ENCODE data around the gene P4HA2.

P4HA2 gene

DNA sequence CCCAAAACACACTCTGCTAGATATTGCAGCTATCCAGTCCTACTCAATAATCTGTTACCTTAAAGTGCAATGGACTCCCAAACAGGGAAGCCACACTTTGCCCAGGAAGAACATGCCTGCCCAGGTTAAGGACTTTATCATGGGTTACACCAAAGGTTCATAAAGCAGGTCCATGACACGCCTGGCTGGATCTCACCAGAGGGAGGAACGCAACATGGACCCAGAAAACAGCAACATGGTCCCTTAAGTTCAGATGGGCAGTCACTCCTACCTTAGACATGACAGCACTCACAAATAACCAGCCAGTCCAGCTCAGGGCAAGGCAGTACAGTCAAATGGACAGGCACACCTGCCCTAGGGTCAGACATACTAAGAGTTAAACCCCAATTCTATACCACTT, 3.8 kb downstream of the P4HA2 start:
- in situ Hi-C loops (cut with HindIII; ENCODE audit: low pct_unique_long_range_greater_than_20kb, low sequenced_read_pairs), result no loop called here
- DNase-seq (ENCODE audit: low read depth in 1 of 2, low spot score in 1 of 2), result no peak
- TF ChIP-seq JUND (IDR thresholded peaks at IDR 0.05; ENCODE audit: low read depth), result no peak

DNA sequence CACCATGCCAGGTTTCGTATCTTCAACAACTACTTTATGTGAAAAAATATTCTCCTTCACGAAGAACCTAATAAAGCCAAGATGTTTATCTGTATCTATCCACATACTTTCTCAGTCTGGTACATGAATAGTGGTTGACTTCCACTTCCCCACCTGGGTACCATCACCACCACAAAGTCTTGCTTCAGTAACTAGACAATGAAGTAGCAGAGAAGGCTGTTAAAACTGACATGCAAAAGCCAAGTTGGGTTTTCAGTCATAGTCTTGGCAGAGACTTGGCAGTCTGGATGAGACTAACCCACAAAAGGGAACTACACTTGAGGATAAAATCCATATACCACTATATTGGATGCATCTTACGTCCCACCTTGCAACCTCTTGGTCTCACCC, 5.0 kb downstream of the P4HA2 start:
- DNase-seq (ENCODE audit: low read depth in 1 of 2, low spot score in 1 of 2), result no peak
- no peak for TF ChIP-seq JUND (IDR thresholded peaks at IDR 0.05; ENCODE audit: low read depth)
- in situ Hi-C loops (cut with HindIII; ENCODE audit: low pct_unique_long_range_greater_than_20kb, low sequenced_read_pairs), result no loop called here

DNA sequence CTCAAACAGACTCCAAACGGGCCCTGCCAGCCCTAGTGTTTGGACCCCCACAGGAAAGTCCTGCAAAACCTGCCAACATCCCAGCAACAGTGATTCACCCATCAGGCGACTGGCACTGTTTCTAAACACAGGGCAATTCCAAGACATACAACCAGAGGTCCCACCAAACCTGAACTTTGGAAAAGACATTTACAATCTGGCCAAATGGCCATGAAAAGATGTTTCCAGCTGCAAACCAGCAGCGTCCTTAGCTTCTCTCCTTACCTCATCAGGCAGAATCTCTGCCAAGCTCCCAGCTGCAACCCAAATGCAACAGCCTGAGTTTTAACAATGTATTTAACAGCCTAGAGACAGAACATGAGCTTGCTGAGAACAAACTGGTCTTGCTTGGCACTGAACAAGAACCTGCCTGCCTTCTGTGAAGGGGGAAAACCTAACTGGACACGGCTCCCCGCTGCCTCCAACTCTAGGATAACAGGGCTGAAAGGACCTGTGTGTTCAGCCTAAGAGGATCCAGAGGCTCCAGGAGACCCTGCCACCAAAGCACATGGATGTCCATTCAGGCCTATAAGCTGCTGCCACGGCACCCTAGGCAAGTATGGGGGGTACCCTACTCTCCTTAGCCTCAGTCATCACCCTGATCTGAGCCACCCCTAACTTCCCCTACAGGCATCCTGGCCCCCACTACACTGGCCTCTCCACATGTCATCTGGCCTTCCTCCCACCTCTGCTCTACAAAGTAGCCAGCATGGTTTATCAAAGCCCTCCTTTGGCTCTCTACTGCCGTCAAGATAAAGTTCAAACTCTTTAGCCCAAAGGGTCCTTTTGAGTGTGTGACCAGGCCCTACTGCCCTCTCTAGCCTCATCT, 5.6 kb downstream of the P4HA2 start:
- in situ Hi-C loops (cut with HindIII; ENCODE audit: low pct_unique_long_range_greater_than_20kb, low sequenced_read_pairs), result no loop called here
- no peak for TF ChIP-seq JUND (IDR thresholded peaks at IDR 0.05; ENCODE audit: low read depth)
- DNase-seq (ENCODE audit: low read depth in 1 of 2, low spot score in 1 of 2), result no peak

DNA sequence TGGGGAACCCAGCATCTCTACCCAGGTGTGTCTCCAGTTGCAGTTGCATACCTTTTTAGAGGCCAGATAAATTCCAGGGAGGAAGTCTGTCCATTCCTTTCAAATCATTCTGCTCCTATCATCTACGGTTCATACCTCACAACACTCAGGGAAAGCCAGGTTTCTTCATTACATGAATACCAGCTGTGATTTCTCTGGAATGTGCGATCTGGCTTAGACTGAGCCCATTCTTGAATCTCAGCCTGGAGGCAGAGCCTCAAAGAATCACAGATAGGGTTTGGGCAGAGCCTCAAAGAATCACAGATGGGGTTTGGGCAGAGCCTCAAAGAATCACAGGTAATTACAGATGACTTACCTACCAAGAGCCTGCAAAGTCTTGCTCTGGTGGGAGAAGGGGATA, 7.2 kb downstream of the P4HA2 start:
- TF ChIP-seq JUND (IDR thresholded peaks at IDR 0.05; ENCODE audit: low read depth), result no peak
- in situ Hi-C loops (cut with HindIII; ENCODE audit: low pct_unique_long_range_greater_than_20kb, low sequenced_read_pairs), result no loop called here
- no peak for DNase-seq (ENCODE audit: low read depth in 1 of 2, low spot score in 1 of 2)

DNA sequence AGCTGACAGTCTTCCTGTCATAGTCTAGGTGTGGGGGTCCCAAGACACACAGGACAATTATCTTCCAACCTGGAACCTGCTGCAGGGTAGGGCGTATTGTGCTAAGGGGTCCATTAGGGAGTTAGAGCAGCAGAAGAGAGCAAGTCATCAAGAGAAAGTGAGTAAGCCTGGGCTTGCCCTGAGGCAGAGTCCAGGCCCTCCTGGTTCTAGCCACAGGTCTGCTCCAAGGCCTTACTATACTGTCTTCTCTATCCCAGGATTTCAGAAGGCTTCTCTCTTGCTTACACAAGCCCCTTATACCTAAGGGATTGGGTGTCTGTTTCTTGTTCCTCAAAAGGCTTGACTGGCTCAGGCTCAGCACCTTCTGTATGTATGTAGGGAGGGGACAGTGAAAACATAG, 7.7 kb downstream of the P4HA2 start:
- TF ChIP-seq JUND (IDR thresholded peaks at IDR 0.05; ENCODE audit: low read depth), result no peak
- in situ Hi-C loops (cut with HindIII; ENCODE audit: low pct_unique_long_range_greater_than_20kb, low sequenced_read_pairs), result no loop called here
- DNase-seq (ENCODE audit: low read depth in 1 of 2, low spot score in 1 of 2), result no peak

DNA sequence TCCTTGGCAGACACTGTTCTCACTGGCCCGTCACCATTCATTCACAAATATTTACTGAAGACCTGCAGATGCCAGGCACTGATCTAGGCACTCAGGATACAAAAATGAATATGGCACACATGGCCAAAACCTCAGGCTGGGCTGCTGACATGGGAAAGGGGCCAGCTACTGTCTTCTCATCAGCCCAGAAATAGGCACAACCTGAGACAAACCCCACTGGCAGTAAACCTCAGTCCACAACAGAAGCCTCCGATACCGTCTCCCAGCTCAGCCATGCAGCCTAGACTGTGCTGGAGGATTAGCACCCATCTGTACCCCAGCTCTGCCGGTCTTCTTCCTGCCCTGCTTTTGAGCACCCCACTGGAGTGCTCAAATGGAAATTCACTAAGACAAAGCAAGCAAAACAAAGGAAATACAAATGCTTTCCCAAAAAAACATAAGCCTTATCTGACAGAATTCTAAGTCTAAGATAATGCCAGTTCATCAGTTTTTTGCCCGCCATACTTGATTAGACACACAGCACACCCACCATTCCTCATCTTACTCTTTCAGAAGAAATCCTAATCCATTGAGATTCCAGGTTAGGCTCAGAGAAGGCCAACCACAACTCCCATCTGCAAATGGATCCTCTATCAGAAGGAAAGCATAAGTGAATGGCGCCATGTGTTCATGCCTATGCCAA, 8.2 kb downstream of the P4HA2 start:
- DNase-seq (ENCODE audit: low read depth in 1 of 2, low spot score in 1 of 2), result peak in 1 of 2 experiments; percentile 39
- in situ Hi-C loops (cut with HindIII; ENCODE audit: low pct_unique_long_range_greater_than_20kb, low sequenced_read_pairs), result no loop called here

DNA sequence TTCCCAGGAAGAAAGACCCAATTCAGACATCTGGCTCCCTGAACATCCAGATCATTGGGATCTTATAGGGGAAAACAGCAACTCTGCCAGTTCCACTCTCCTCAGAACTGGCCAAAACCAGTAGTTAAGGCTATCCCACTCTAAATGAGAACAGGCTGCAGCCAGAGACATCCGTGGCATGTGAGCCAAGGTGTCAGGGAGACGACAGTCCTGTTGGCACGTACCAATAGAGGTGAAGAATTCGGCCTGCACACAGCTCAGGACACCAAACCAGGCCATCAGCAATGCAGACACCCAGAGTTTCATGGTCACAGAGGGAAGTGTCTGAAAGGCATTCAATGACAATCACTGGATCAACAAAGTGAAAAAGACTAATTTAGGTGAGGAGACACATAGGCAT, 9.3 kb downstream of the P4HA2 start:
- DNase-seq (ENCODE audit: low read depth in 1 of 2, low spot score in 1 of 2), result no peak
- TF ChIP-seq JUND (IDR thresholded peaks at IDR 0.05; ENCODE audit: low read depth), result no peak
- in situ Hi-C loops (cut with HindIII; ENCODE audit: low pct_unique_long_range_greater_than_20kb, low sequenced_read_pairs), result no loop called here

More for the DNA sequence above, 8.2 kb downstream of the P4HA2 start:
- TF ChIP-seq JUND (IDR thresholded peaks at IDR 0.05; ENCODE audit: low read depth), result no peak

DNA sequence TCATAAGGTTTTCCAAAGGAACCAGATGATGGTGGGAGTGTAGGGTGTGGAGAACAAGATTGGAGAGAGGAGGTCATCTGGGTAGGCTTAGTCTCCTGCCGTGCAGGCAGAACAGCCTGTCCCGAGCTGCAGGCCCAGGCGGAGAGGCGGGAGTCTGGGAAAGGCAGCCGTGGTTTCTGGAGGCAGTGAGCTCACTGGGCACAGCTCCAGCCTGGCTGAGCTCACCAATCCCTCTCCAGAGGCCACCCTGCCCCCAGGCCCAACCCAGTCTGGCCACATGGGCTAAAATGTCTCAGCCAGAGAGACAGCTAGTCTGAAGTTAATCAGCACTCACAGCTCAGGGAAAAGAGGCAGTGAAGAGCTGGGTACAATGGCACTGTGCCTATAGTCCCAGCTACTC, 12.3 kb downstream of the P4HA2 start:
- in situ Hi-C loops (cut with HindIII; ENCODE audit: low pct_unique_long_range_greater_than_20kb, low sequenced_read_pairs), result no loop called here
- DNase-seq (ENCODE audit: low read depth in 1 of 2, low spot score in 1 of 2), result peak in 1 of 2 experiments; percentile 70
- no peak for TF ChIP-seq JUND (IDR thresholded peaks at IDR 0.05; ENCODE audit: low read depth)

DNA sequence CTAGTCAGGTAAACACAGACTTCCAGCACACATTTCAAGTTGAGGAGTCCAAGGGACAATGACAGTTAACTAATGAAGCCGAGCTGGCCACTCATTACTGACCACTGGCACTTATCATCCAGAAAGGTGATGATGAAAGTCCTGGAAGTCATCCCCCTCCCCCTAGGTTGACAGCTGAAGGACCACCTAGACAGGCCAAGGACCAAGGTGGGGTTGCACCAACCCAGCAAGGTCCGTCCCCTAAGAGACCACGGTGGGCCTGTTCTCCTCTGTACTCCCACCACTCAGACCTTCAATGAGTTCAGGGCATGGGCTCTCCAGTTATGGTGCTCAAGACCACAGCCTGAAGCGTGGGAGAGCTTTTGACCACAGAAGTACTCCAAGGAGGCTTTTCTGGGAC, 13.2 kb downstream of the P4HA2 start:
- no peak for TF ChIP-seq JUND (IDR thresholded peaks at IDR 0.05; ENCODE audit: low read depth)
- no peak for DNase-seq (ENCODE audit: low read depth in 1 of 2, low spot score in 1 of 2)
- in situ Hi-C loops (cut with HindIII; ENCODE audit: low pct_unique_long_range_greater_than_20kb, low sequenced_read_pairs), result no loop called here

DNA sequence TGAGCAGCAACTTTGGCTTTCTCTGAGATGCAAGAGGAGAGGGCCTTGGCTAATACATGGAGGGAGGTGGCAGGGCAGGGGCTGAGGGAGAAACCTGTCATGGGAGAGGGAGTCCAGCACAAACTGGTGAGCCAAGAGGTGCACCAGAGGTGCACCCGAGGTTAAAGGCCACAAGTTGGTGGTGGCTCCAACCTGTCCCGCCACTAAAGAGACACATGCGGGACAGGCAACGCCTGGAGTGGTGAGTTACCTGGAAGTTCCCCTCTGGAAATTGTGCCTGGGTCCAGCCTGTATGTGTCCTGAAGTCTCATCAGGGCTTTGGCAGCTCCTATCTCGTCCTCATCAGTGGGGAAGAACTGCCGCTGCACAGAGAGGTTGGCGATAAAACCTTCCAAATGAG, 14.0 kb downstream of the P4HA2 start:
- no peak for TF ChIP-seq JUND (IDR thresholded peaks at IDR 0.05; ENCODE audit: low read depth)
- no peak for DNase-seq (ENCODE audit: low read depth in 1 of 2, low spot score in 1 of 2)
- in situ Hi-C loops (cut with HindIII; ENCODE audit: low pct_unique_long_range_greater_than_20kb, low sequenced_read_pairs), result no loop called here

DNA sequence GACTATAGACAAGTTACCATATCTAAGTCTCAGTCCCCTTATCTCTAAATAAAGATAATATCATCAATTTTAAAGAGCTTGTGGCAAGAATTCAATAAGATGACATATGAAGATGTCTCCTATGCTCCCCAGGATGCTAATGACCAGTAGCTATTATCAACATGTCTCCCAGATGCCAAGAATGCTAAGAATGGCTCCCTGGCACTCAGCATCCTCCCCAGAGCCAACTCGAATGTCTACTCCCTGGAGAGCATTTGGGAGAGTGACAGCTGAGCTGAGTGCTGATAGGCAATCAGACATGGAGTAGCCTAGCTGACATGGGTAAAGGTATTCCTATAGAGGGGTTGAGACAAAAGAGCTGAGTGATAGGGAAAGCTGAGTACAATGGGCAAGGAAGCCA, 15.9 kb downstream of the P4HA2 start:
- no peak for DNase-seq (ENCODE audit: low read depth in 1 of 2, low spot score in 1 of 2)
- TF ChIP-seq JUND (IDR thresholded peaks at IDR 0.05; ENCODE audit: low read depth), result no peak
- in situ Hi-C loops (cut with HindIII; ENCODE audit: low pct_unique_long_range_greater_than_20kb, low sequenced_read_pairs), result no loop called here

DNA sequence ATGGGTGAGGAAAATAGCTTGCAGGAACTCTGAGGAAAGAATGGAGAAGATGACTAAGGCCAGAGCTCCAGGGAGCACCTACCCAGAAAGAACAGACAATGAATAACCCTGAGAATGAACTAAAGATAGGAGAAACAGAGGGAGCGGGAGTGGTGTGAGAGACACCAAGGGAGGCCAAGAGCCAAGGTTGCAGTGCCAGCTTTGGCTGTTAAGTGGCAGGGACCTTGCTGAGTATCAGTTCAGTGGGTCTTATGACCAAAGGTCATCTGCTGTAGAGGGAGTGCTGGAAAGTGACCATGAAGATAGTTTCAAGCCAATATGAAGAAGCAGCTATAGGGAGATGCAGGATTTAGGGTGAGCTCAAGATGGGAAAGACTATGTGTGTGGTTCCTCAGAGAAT, 16.7 kb downstream of the P4HA2 start:
- in situ Hi-C loops (cut with HindIII; ENCODE audit: low pct_unique_long_range_greater_than_20kb, low sequenced_read_pairs), result no loop called here
- no peak for DNase-seq (ENCODE audit: low read depth in 1 of 2, low spot score in 1 of 2)

DNA sequence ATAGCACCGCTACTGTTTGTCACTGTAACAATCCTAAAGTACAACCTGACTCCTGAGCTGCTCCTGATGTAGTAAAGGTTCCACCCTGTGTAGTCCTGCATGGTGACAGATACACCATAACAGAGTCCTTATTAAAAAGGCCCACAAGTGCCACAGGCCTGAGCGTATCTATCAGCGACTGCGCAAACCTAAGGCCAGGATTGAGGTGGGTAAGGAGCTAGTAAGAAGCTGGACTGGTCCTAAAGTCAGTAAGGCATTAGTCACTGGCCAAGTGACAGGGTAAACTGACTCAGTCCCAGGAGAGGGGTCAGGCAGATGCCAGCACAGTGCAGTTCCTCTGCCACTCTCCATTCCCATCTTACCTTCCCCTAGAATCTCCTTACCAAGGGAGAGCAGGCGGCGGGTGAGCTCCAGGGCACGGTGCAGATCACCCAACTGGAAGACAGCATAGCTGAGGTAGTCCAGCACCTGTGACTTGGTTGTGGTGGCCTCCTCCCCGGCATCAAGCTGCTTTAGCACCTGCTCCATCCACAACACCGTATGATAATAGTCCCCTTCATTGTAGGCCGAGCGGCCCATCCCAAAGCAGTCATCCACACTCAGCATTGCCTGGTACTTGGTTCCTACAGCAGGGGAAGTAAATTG, 17.6 kb downstream of the P4HA2 start:
- no peak for DNase-seq (ENCODE audit: low read depth in 1 of 2, low spot score in 1 of 2)
- no peak for TF ChIP-seq JUND (IDR thresholded peaks at IDR 0.05; ENCODE audit: low read depth)
- in situ Hi-C loops (cut with HindIII; ENCODE audit: low pct_unique_long_range_greater_than_20kb, low sequenced_read_pairs), result no loop called here

More for the DNA sequence above, 16.7 kb downstream of the P4HA2 start:
- TF ChIP-seq JUND (IDR thresholded peaks at IDR 0.05; ENCODE audit: low read depth), result no peak

Measured in T47D (cell line).